Suprapubic skin (tissue), 4 donors: ENCODE measurements around the gene ZNF200.

Experiments
- POLR2A ChIP-seq, 2 donors: fragments of 450-650 bp; IDR thresholded peaks; one replicate each; pipeline ENCODE4 v1.6.1; 2017; ENCODE audit warnings: antibody characterized with exemption in 2 of 2, mild to moderate bottlenecking in 2 of 2, moderate library complexity in 2 of 2
- POLR2AphosphoS5 ChIP-seq, 3 donors: sonication (generic); formaldehyde crosslinking; IDR thresholded peaks; one replicate each; pipeline ENCODE4 v1.6.1; 2017; ENCODE audit warnings: antibody characterized with exemption in 3 of 3
- TF ChIP-seq, protein P1 (sequence below), 2 donors: fragments of 200-600 bp in 1 of 2; fragments of 450-650 bp in 1 of 2; sonication (generic) in 1 of 2; IDR thresholded peaks; one replicate each; pipeline ENCODE4 v1.5.1; 2016 to 2019; ENCODE audit warnings: antibody characterized with exemption in 2 of 2, mild to moderate bottlenecking in 1 of 2, moderate library complexity in 1 of 2

DNA sequence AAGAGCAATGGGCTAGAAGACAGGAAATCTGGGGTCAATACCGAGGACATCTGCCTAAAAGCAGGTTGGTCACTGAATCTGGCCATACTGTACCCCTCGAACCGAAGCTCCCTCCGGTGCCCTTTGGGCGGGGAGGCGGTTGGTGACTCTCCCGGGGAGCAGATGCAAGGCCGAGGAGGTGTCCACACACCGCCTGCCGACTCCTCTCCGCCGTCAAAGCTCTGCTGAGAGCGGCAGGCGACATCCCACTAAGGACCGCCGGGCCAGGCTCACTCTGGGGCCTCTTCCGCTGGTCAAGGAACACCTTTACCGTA lies 458 bp downstream of the ZNF200 start:
- TF ChIP-seq, protein P1, sequence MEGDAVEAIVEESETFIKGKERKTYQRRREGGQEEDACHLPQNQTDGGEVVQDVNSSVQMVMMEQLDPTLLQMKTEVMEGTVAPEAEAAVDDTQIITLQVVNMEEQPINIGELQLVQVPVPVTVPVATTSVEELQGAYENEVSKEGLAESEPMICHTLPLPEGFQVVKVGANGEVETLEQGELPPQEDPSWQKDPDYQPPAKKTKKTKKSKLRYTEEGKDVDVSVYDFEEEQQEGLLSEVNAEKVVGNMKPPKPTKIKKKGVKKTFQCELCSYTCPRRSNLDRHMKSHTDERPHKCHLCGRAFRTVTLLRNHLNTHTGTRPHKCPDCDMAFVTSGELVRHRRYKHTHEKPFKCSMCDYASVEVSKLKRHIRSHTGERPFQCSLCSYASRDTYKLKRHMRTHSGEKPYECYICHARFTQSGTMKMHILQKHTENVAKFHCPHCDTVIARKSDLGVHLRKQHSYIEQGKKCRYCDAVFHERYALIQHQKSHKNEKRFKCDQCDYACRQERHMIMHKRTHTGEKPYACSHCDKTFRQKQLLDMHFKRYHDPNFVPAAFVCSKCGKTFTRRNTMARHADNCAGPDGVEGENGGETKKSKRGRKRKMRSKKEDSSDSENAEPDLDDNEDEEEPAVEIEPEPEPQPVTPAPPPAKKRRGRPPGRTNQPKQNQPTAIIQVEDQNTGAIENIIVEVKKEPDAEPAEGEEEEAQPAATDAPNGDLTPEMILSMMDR (IDR thresholded peaks at IDR 0.05): no peak
- TF ChIP-seq POLR2AphosphoS5 (IDR thresholded peaks at IDR 0.05) (no peak), POLR2A (IDR thresholded peaks at IDR 0.05) (no peak)
